NCI-H526 treated with DMSO at 0.1 percent for 48 hours (cell line): ENCODE results near the gene LRGUK.

ENCODE experiments used
- DNase-seq: peaks from one replicate; lab custom pipeline; 2025; lab: John Stamatoyannopoulos, UW

The LRGUK gene

DNA sequence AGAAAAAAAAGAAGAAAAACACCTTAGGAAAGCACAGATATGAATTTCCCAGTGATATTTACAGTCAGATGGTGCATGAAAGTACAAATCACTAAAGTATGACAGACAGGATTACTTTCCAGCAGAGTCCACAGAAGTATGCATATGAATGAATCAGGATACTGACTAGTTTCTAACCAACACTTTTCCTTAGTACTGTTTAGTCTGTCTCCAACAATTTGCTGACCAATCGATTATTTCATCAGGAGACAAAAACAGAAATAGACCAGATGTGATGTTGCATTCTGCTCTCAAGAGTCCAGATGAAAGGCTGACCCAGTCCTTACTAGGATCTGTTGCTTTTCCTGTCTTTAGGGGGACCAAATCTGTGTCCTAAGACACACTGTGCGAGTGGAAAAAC lies 175.0 kb downstream of the LRGUK start:
- no peak for DNase-seq

DNA sequence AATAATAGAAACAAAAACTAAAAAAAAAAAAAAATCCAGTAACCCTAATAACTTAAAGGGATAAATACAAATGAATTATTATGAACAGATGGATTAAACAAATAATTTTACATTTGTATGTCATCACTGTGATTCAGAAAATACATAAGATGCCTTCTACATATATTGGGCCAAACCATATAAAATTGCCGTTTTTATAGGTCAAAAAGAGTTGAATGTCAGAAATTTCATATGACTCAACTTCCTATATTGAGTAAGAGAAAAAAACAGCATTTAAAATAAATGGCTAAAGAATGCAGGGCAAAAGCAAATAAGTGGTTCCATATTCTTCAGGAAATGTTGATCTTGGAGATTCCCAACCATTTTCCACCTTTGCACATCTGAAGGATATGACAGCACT lies 180.2 kb downstream of the LRGUK start:
- no peak for DNase-seq

DNA sequence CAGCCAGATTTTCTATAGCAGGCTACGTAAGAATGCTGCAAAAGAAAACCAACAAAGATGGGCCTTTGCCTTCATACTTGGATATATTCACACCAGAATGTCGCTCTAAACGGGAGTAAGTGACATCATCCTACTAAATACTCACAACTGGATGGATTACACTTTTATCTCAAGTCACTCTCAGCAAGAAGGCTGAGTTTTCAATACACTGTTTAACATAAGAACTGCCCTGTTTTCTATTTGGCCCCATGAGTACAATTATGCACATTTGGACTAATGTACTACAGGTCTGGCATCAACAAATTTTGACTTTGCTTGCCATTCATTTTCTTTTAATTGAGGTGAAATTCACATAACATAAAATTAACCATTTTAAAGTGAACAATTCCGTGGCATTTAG lies 181.4 kb downstream of the LRGUK start:
- no peak for DNase-seq

DNA sequence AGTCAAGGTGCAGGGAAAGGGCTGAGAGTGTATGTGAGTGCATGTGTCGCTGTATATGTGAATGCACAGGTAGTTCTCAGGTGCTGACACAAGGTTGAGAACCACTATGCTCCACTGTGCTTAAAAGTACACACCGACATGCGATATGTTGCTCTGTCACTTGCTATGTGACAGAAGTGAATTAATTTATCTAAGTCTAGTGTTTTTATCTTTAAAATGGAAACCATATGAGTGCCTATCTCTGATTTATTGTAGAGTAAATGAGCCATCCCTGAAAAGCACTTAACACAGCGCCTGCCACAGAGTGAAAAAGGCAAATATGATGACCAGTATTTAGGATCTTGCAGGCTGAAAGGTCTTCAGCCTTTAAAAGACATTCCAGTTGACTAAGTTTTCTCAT lies 184.7 kb downstream of the LRGUK start:
- no peak for DNase-seq

DNA sequence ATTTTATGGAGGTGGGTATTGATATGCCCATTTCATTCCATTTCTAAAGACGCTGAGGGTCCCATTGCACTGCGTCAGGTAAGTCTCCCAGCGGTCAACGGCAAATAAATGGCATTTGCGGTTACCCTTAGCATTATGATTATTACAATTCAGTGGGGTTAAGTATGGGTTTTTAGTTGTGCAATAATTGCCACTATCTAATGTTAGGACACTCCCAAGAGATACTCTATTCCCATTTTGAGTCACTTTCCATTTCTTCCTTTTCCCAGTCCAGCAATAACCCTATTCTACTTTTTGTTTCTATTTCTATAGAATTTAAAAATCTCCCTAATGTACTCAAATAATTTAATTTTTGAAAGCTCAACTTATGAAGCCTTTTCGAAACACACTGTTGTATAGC lies 185.6 kb downstream of the LRGUK start:
- DNase-seq: no peak

DNA sequence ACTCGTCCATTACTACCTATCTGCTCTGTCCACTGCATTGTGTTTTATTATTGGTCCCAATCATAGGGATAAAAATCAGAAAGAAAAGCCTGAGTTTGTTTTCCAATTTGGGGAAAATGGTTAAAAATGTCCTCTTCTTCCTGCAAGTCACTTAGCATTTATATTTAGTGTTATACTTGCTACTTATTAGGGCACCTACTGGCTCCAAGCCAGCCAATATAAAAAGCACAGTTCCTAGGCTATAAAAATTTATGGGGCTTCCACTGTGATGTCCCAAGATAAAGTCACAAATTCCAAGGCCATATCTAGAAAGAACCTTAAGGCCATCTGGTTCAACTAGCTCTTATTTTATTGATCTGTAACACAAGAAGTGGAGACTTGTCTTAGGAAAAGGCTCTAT lies 186.4 kb downstream of the LRGUK start:
- DNase-seq: no peak
